B cell (primary cell): ENCODE measurements around the gene ILK. TPM values are rescaled to one million over a fixed set of nuclear protein-coding genes. Genes with fewer than 3 reads are reported as not detected.

Experiments
- ATAC-seq: fragments of 200-7000 bp; cut with Tn5 transposase; one replicate; pipeline ENCODE4 v1.10.0; 2021; ENCODE audit warnings: low read depth, mild to moderate bottlenecking, moderate number of reproducible peaks, moderate library complexity
- CTCF ChIA-PET: fragments of 350-600 bp; sonication (Branson Sonifier 250); formaldehyde crosslinking; loops from one replicate; lab custom pipeline; 2021; ENCODE audit warnings: antibody characterized with exemption, inconsistent platforms; lab: Charles Lee
- POLR2A ChIA-PET: fragments of 350-600 bp; sonication (Branson Sonifier 250); formaldehyde crosslinking; loops from one replicate; lab custom pipeline; 2021; ENCODE audit warnings: antibody characterized with exemption; lab: Charles Lee
- DNase-seq: peaks from one replicate; pipeline ENCODE4 v3.0.0; 2013
- H2AFZ ChIP-seq: 2 replicates; pipeline ENCODE4 v1.6.1; 2012; ENCODE audit warnings: mild to moderate bottlenecking, low read depth, low read length; ENCODE audit not compliant: insufficient read depth, poor library complexity, severe bottlenecking
- H3K27ac ChIP-seq, 2 donors: 1 replicate in 1 of 2; 2 replicates in 1 of 2; pipeline ENCODE4 v1.5.1; 2012 to 2013; ENCODE audit warnings: low read length in 2 of 2, mild to moderate bottlenecking in 2 of 2, moderate library complexity in 1 of 2
- H3K27me3 ChIP-seq, 4 experiments: fragments of 200-600 bp in 1 of 4; sonication (generic) in 1 of 4; replicated peaks in 1 of 4; 1 replicate in 2 of 4; 2 replicates in 2 of 4; pipeline versions ENCODE4 v1.6.1 to v1.7.0; 2013 to 2016; ENCODE audit warnings: low read length in 3 of 4, mild to moderate bottlenecking in 2 of 4, mixed read lengths in 1 of 4, moderate library complexity in 1 of 4; ENCODE audit not compliant: insufficient read depth in 4 of 4, control insufficient read depth in 3 of 4; ENCODE audit errors: control extremely low read depth in 1 of 4
- H3K36me3 ChIP-seq, 2 experiments: replicated peaks in 1 of 2; 1 replicate in 1 of 2; 2 replicates in 1 of 2; pipeline versions ENCODE4 v1.6.1 to v1.7.1; 2013; ENCODE audit warnings: low read length in 1 of 2; ENCODE audit not compliant: insufficient read depth in 2 of 2, control insufficient read depth in 1 of 2; ENCODE audit errors: control extremely low read depth in 1 of 2, extremely low read depth in 1 of 2
- H3K4me1 ChIP-seq, 2 donors: fragments of 200-600 bp in 1 of 2; sonication (generic) in 1 of 2; 1 replicate in 1 of 2; 2 replicates in 1 of 2; pipeline versions ENCODE4 v1.5.1 to v1.6.1; 2013 to 2017; ENCODE audit warnings: low read length in 2 of 2; ENCODE audit not compliant: control insufficient read depth in 2 of 2, insufficient read depth in 2 of 2
- H3K4me2 ChIP-seq: replicated peaks from 2 replicates; pipeline ENCODE3; 2012; ENCODE audit warnings: mild to moderate bottlenecking, low read depth, low read length; ENCODE audit not compliant: poor library complexity, severe bottlenecking
- H3K4me3 ChIP-seq, 5 experiments: fragments of 200-600 bp in 1 of 5; sonication (generic) in 1 of 5; 1 replicate in 3 of 5; 2 replicates in 2 of 5; pipeline versions ENCODE4 v1.5.1 to v1.7.0; 2011 to 2016; ENCODE audit warnings: low read length in 4 of 5, mild to moderate bottlenecking in 4 of 5, low read depth in 2 of 5, control low read depth in 1 of 5, moderate library complexity in 1 of 5; ENCODE audit not compliant: insufficient read depth in 1 of 5; ENCODE audit errors: control extremely low read depth in 1 of 5, extremely low read depth in 1 of 5
- H3K79me2 ChIP-seq: fragments of 200-600 bp; sonication (generic); one replicate; pipeline ENCODE4 v1.6.0; 2016; ENCODE audit warnings: low read length; ENCODE audit not compliant: control insufficient read depth, insufficient read depth
- H3K9ac ChIP-seq: fragments of 200-600 bp; sonication (generic); 2 replicates; pipeline ENCODE4 v1.6.1; 2017; ENCODE audit warnings: mild to moderate bottlenecking, low read length, moderate library complexity
- H3K9me3 ChIP-seq, 3 donors: one replicate each; pipeline versions ENCODE4 v1.6.1 to v1.7.1; 2013; ENCODE audit warnings: low read length in 2 of 3; ENCODE audit not compliant: control insufficient read depth in 2 of 3, insufficient read depth in 1 of 3; ENCODE audit errors: control extremely low read depth in 1 of 3
- H4K20me1 ChIP-seq: 2 replicates; pipeline ENCODE4 v1.6.0; 2012; ENCODE audit warnings: mild to moderate bottlenecking, low read length; ENCODE audit not compliant: insufficient read depth, control insufficient read depth, poor library complexity, severe bottlenecking
- H3K27ac Mint-ChIP-seq: one replicate; pipeline ENCODE4 v1.8.0; 2021; ENCODE audit warnings: mixed read lengths
- H3K27me3 Mint-ChIP-seq: one replicate; pipeline ENCODE4 v1.8.0; 2021; ENCODE audit warnings: mixed read lengths
- H3K4me1 Mint-ChIP-seq: one replicate; pipeline ENCODE4 v1.8.0; 2021; ENCODE audit warnings: mixed read lengths
- H3K4me3 Mint-ChIP-seq: one replicate; pipeline ENCODE4 v1.8.0; 2021; ENCODE audit warnings: mixed read lengths
- H3K9me3 Mint-ChIP-seq: one replicate; pipeline ENCODE4 v1.8.0; 2022; ENCODE audit warnings: mixed read lengths; ENCODE audit not compliant: insufficient read depth
- CTCF ChIP-seq: fragments of 200-600 bp; IDR thresholded peaks from one replicate; pipeline ENCODE4 v1.8.0; 2022; ENCODE audit warnings: antibody characterized with exemption, mild to moderate bottlenecking
- EZH2 ChIP-seq: IDR thresholded peaks from 2 replicates; pipeline ENCODE4 v1.6.1; 2012; ENCODE audit warnings: borderline replicate concordance, low read depth, mild to moderate bottlenecking, moderate library complexity, low read length; ENCODE audit not compliant: insufficient read depth, poor library complexity, severe bottlenecking
- WGBS: methylation state at CpG from one replicate; pipeline ENCODE4 v1.1.5; 2013; ENCODE audit warnings: missing lambda C conversion rate; ENCODE audit not compliant: insufficient coverage; 5-methylcytosine and 5-hydroxymethylcytosine counted together
- intact Hi-C: fragments of 100-400 bp; cut with micrococcal nuclease; formaldehyde crosslinking; loops from one replicate; pipeline ENCODE4 v1.10.0; 2022
- polyA plus RNA-seq: library from polyadenylated mRNA; depleted of rRNA; stranded (reverse); fragments of >200 nt; gene quantifications from 2 replicates; pipeline ENCODE4 v1.2.3, GENCODE V29; 2012
- total RNA-seq, 2 donors: library from RNA; stranded (reverse); fragments of 120-200 nt in 1 of 2; gene quantifications; 1 replicate in 1 of 2; 2 replicates in 1 of 2; pipeline versions ENCODE4 v1.2.3 to v1.2.4, GENCODE V29; 2013 to 2022

Gene ILK
- total and polyA plus RNA-seq, 2 donors (not counting 1 experiment from before 2014, with no cell fraction given), result 88.5 to 131 TPM

- H4K20me1 ChIP-seq, result no peaks in the 10 kb centered on the region
- no peak overlapping the region for H2AFZ ChIP-seq
- H3K9me3 ChIP-seq, result no peaks in the 10 kb centered on the region
- Mint-ChIP-seq H3K9me3 (no peaks in the 10 kb centered on the region), H3K4me3 (no peak overlapping the region), H3K4me1 (peaks cover 22% of the 10 kb centered on the region), H3K27ac (peak overlapping the region; percentile 37), H3K27me3 (no peaks in the 10 kb centered on the region)
- no peak overlapping the region for H3K4me2 ChIP-seq
- no peak overlapping the region for H3K9ac ChIP-seq
- H3K27me3 ChIP-seq, result no peaks in the 10 kb centered on the region
- no peak overlapping the region for H3K4me3 ChIP-seq
- no peak overlapping the region for H3K27ac ChIP-seq
- CTCF ChIA-PET, result interaction anchor here (2.1 kb wide), 1 partner anchor 38 kb away, joined by 7 read pairs; no protein-coding TSS in a partner anchor
- no peaks in the 10 kb centered on the region for H3K79me2 ChIP-seq
- no peaks in the 10 kb centered on the region for H3K36me3 ChIP-seq
- TF ChIP-seq EZH2, result no peak
- TF ChIP-seq CTCF, result no peak
- no peak for DNase-seq
- peaks cover 8 to 15% of the 10 kb centered on the region in 2 donors for H3K4me1 ChIP-seq
- 93% methylated on average over 23 of the region's 24 CpGs for WGBS
- no peak for ATAC-seq
- intact Hi-C loops, result no loop called here
- POLR2A ChIA-PET, result no interaction called here
Observed at GRCh38 chr11:6629573-6629891, 26.0 kb downstream of the ILK start.

GRCh38 chr11:6629892-6630631 lies 26.5 kb downstream of the ILK start:
- peaks cover 8 to 15% of the 10 kb centered on the region in 2 donors for H3K4me1 ChIP-seq
- TF ChIP-seq EZH2 (no peak), CTCF (no peak)
- no peak overlapping the region for H3K4me2 ChIP-seq
- intact Hi-C loops, result no loop called here
- ATAC-seq, result no peak
- DNase-seq, result no peak
- no peaks in the 10 kb centered on the region for H3K27me3 ChIP-seq
- H3K79me2 ChIP-seq, result no peaks in the 10 kb centered on the region
- Mint-ChIP-seq H3K9me3 (no peaks in the 10 kb centered on the region), H3K4me1 (peaks cover 22% of the 10 kb centered on the region), H3K27ac (no peak overlapping the region), H3K27me3 (no peaks in the 10 kb centered on the region), H3K4me3 (no peak overlapping the region)
- ChIA-PET POLR2A (no interaction called here), CTCF (no interaction called here)
- no peak overlapping the region for H3K9ac ChIP-seq
- H2AFZ ChIP-seq, result no peak overlapping the region
- H4K20me1 ChIP-seq, result no peaks in the 10 kb centered on the region
- no peak overlapping the region for H3K27ac ChIP-seq
- no peaks in the 10 kb centered on the region for H3K9me3 ChIP-seq
- H3K36me3 ChIP-seq, result no peaks in the 10 kb centered on the region
- 98% methylated on average over 102 of the region's 102 CpGs for WGBS
- H3K4me3 ChIP-seq, result no peak overlapping the region
